MG63 (cell line): ENCODE measurements around the gene DDX19B. TPM values are rescaled to one million over a fixed set of nuclear protein-coding genes. Genes with fewer than 3 reads are reported as not detected.
A peak's percentile ranks its signal among the peaks of the same experiment; 100 is the strongest.

Experiments
- DNase-seq: peaks from one replicate; pipeline ENCODE4 v3.0.0-alpha.2; 2020
- H3K27me3 ChIP-seq: fragments of 250-450 bp; sonication (Bioruptor Pico); 2 replicates; pipeline ENCODE4 v1.5.1; 2020; ENCODE audit warnings: mild to moderate bottlenecking, moderate library complexity
- H3K36me3 ChIP-seq: fragments of 250-450 bp; sonication (Bioruptor Pico); 2 replicates; pipeline ENCODE4 v1.5.1; 2020; ENCODE audit warnings: mild to moderate bottlenecking, moderate library complexity
- H3K4me3 ChIP-seq: fragments of 250-450 bp; sonication (Bioruptor Pico); 2 replicates; pipeline ENCODE4 v1.5.1; 2020; ENCODE audit warnings: mild to moderate bottlenecking, moderate library complexity
- H3K9me3 ChIP-seq: fragments of 250-450 bp; sonication (Bioruptor Pico); 2 replicates; pipeline ENCODE4 v1.5.1; 2020; ENCODE audit warnings: mild to moderate bottlenecking, moderate library complexity
- total RNA-seq: library from RNA; depleted of rRNA; stranded (reverse); fragments of >200 nt; shearing (Covaris generic); gene quantifications from 2 replicates; pipeline ENCODE4 v1.2.3, GENCODE V29; 2014; ENCODE audit warnings: low replicate concordance; rRNA removed

DDX19B gene
- total RNA-seq, 1 experiment from 2014 or later = 27.3 TPM

GRCh38 chr16:70375636-70376611 lies 76.9 kb downstream of the DDX19B start:
- Histone ChIP-seq H3K9me3 (no peaks in the 10 kb centered on the region), H3K36me3 (peaks cover 22% of the 10 kb centered on the region), H3K4me3 (no peak overlapping the region), H3K27me3 (no peaks in the 10 kb centered on the region)
- DNase-seq = no peak

GRCh38 chr16:70377782-70378181 lies 78.8 kb downstream of the DDX19B start:
- H3K27me3 ChIP-seq = no peaks in the 10 kb centered on the region
- H3K4me3 ChIP-seq = no peak overlapping the region
- H3K36me3 ChIP-seq = peaks cover 17% of the 10 kb centered on the region
- no peak for DNase-seq
- no peaks in the 10 kb centered on the region for H3K9me3 ChIP-seq

- DNase-seq = no peak
- Histone ChIP-seq H3K27me3 (no peaks in the 10 kb centered on the region), H3K36me3 (peaks cover 13% of the 10 kb centered on the region), H3K4me3 (no peak overlapping the region), H3K9me3 (no peaks in the 10 kb centered on the region)
These were observed 80.0 kb downstream of the DDX19B start for GRCh38 chr16:70378869-70379493.

GRCh38 chr16:70380248-70380918 lies 81.4 kb downstream of the DDX19B start:
- Histone ChIP-seq H3K36me3 (peaks cover 13% of the 10 kb centered on the region), H3K27me3 (no peaks in the 10 kb centered on the region), H3K4me3 (peak overlapping the region; percentile 91), H3K9me3 (no peaks in the 10 kb centered on the region)
- peak; percentile 82 for DNase-seq

- Histone ChIP-seq H3K27me3 (no peaks in the 10 kb centered on the region), H3K9me3 (no peaks in the 10 kb centered on the region), H3K4me3 (peak overlapping the region; percentile 91), H3K36me3 (peaks cover 8% of the 10 kb centered on the region)
- DNase-seq = peak; percentile 95
These were observed 82.1 kb downstream of the DDX19B start for GRCh38 chr16:70380919-70381603.

GRCh38 chr16:70381604-70382342 lies 82.8 kb downstream of the DDX19B start:
- Histone ChIP-seq H3K36me3 (peaks cover 2% of the 10 kb centered on the region), H3K4me3 (peak overlapping the region; percentile 91), H3K9me3 (no peaks in the 10 kb centered on the region), H3K27me3 (no peaks in the 10 kb centered on the region)
- DNase-seq = no peak

GRCh38 chr16:70383421-70383960 lies 84.5 kb downstream of the DDX19B start:
- DNase-seq = no peak
- H3K36me3 ChIP-seq = peaks cover 2% of the 10 kb centered on the region; the same call in 1 of the 2 replicates
- H3K4me3 ChIP-seq = no peak overlapping the region
- no peaks in the 10 kb centered on the region for H3K27me3 ChIP-seq
- H3K9me3 ChIP-seq = no peaks in the 10 kb centered on the region

Other genes starting within 250 kb of the DDX19B start
- gene PDPR, start 184.9 kb upstream of the DDX19B start, total RNA-seq = 3.8 and 6.6 TPM in 2 replicates
- gene CLEC18C, start 125.4 kb upstream of the DDX19B start, total RNA-seq = 0.16 TPM in 1 of 2 replicates, not detected in the other
- 12.2 and 14.3 TPM in 2 replicates for gene EXOSC6, start 47.2 kb upstream of the DDX19B start, total RNA-seq
- gene AARS1, start 9.7 kb upstream of the DDX19B start, total RNA-seq = 125 and 174 TPM in 2 replicates
- 31.1 and 62.2 TPM in 2 replicates for gene DDX19A, start 47.7 kb downstream of the DDX19B start, total RNA-seq
- gene ST3GAL2, start 139.9 kb downstream of the DDX19B start, total RNA-seq = 8.9 and 9.2 TPM in 2 replicates
- 1.0 and 6.3 TPM in 2 replicates for gene FCSK, start 155.4 kb downstream of the DDX19B start, total RNA-seq
- gene COG4, start 224.4 kb downstream of the DDX19B start, total RNA-seq = 48.5 and 61.4 TPM in 2 replicates
- gene SF3B3, start 224.6 kb downstream of the DDX19B start, total RNA-seq = 23.0 and 35.7 TPM in 2 replicates